ENCODE measurements around the gene ATG12. TPM values are rescaled to one million over a fixed set of nuclear protein-coding genes. Genes with fewer than 3 reads are reported as not detected.
A peak's percentile ranks its signal among the peaks of the same experiment; 100 is the strongest.

ATG12 gene
- total and polyA plus RNA-seq, 2 of the 13 experiments (the other 11 are each of a cell fraction or from before 2014, with no cell fraction given), result 46.4 to 58.1 TPM

- no peak for ATAC-seq
- Histone ChIP-seq H3K9ac (ENCODE audit: insufficient read depth, low read depth, low read length) (no peak overlapping the region), H4K20me1 (ENCODE audit: insufficient read depth, low read length) (peaks cover 12% of the 10 kb centered on the region), H3K9me3 (ENCODE audit: low read length) (peaks cover 9% of the 10 kb centered on the region; the same call in 1 of the 2 replicates), H3K36me3 (replicated peaks in 1 of 2; ENCODE audit: control insufficient read depth in 1 of 2, insufficient read depth in 2 of 2, low read length in 2 of 2) (no peaks in the 10 kb centered on the region; a peak in 1 of 5 replicates), H3K27me3 (ENCODE audit: control insufficient read depth in 1 of 2, insufficient read depth in 2 of 2, low read length in 2 of 2) (no peaks in the 10 kb centered on the region), H3K27ac (ENCODE audit: extremely low read length, insufficient read depth, low read length) (no peak overlapping the region), H3K4me1 (ENCODE audit: insufficient read depth, low read length) (peaks cover 32% of the 10 kb centered on the region), H3K4me2 (ENCODE audit: low read depth, low read length) (no peak overlapping the region), H3K4me3 (replicated peaks in 1 of 3; ENCODE audit: insufficient read depth in 1 of 3, low read depth in 2 of 3, low read length in 3 of 3) (no peak overlapping the region), H2AFZ (ENCODE audit: low read length) (no peak overlapping the region), H3K79me2 (ENCODE audit: insufficient read depth, low read length) (peaks cover 91% of the 10 kb centered on the region)
- intact Hi-C loops (cut with micrococcal nuclease; ENCODE audit: unreplicated experiment) (no loop called here), in situ Hi-C loops (cut with HindIII; ENCODE audit: extremely low pct_ligation_motif_present, low pct_unique_long_range_greater_than_20kb) (no loop called here)
- ChIA-PET CTCF (ENCODE audit: low intra/inter-chr PET ratio, low total read pairs) (no interaction called here), POLR2A (no interaction called here)
- TF ChIP-seq ZBTB33 (CRISPR knock-in tag; IDR thresholded peaks at IDR 0.05) (no peak), ZNF576 (CRISPR knock-in tag; IDR thresholded peaks at IDR 0.05) (no peak), MAFF (IDR thresholded peaks at IDR 0.05; ENCODE audit: low read depth, low read length) (peak; percentile 75), MAFK (conservative IDR thresholded peaks at IDR 0.05 in 1 of 2, IDR thresholded peaks at IDR 0.05 in 1 of 2; ENCODE audit: low read length in 2 of 2) (peak; percentile 79 to 87)
- no peak for DNase-seq (ENCODE audit: low spot score)
- no TSS peak for BruUV-seq (replicated peaks)
- no peak for FAIRE-seq
- 96% methylated on average over 3 of the region's 3 CpGs for WGBS (ENCODE audit: low lambda C conversion rate)
Measured at GRCh38 chr5:115854139-115854538, 12.8 kb upstream of the ATG12 start.

- H4K20me1 ChIP-seq (ENCODE audit: insufficient read depth, low read length), result peaks cover 7% of the 10 kb centered on the region
- H2AFZ ChIP-seq (ENCODE audit: low read length), result no peak overlapping the region
- intact Hi-C loops (cut with micrococcal nuclease; ENCODE audit: unreplicated experiment), result no loop called here
- peaks cover 9% of the 10 kb centered on the region; the same call in 1 of the 2 replicates for H3K9me3 ChIP-seq (ENCODE audit: low read length)
- DNase-seq (ENCODE audit: low spot score) (no peak), ATAC-seq (peak; percentile 75), FAIRE-seq (no peak)
- BruUV-seq (replicated peaks), result no TSS peak
- H3K27me3 ChIP-seq (ENCODE audit: control insufficient read depth in 1 of 2, insufficient read depth in 2 of 2, low read length in 2 of 2), result no peaks in the 10 kb centered on the region
- WGBS (ENCODE audit: low lambda C conversion rate), result 91% methylated on average over 4 of the region's 4 CpGs
- no peaks in the 10 kb centered on the region; a peak in 1 of 5 replicates for H3K36me3 ChIP-seq (replicated peaks in 1 of 2; ENCODE audit: control insufficient read depth in 1 of 2, insufficient read depth in 2 of 2, low read length in 2 of 2)
- ChIA-PET POLR2A (no interaction called here), CTCF (ENCODE audit: low intra/inter-chr PET ratio, low total read pairs) (no interaction called here)
- no peak overlapping the region for H3K4me3 ChIP-seq (replicated peaks in 1 of 3; ENCODE audit: insufficient read depth in 1 of 3, low read depth in 2 of 3, low read length in 3 of 3)
- H3K4me1 ChIP-seq (ENCODE audit: insufficient read depth, low read length), result peaks cover 46% of the 10 kb centered on the region
- no peak overlapping the region for H3K9ac ChIP-seq (ENCODE audit: insufficient read depth, low read depth, low read length)
- no peak overlapping the region for H3K27ac ChIP-seq (ENCODE audit: extremely low read length, insufficient read depth, low read length)
- peaks cover 93% of the 10 kb centered on the region for H3K79me2 ChIP-seq (ENCODE audit: insufficient read depth, low read length)
- peak overlapping the region; percentile 25; the same call in 1 of the 2 replicates for H3K4me2 ChIP-seq (ENCODE audit: low read depth, low read length)
- in situ Hi-C loops (cut with HindIII; ENCODE audit: extremely low pct_ligation_motif_present, low pct_unique_long_range_greater_than_20kb), result no loop called here
- TF ChIP-seq CBX2 (IDR thresholded peaks at IDR 0.05; ENCODE audit: low read depth, low read length), result no peak
- no peak for TF ChIP-seq CBX2 (CRISPR knock-in tag; IDR thresholded peaks at IDR 0.05; ENCODE audit: low read depth)
- TF ChIP-seq HNF1A (IDR thresholded peaks at IDR 0.05; ENCODE audit: low read depth), result peak; percentile 47; the same call in 1 of the 2 replicates
- no peak for TF ChIP-seq HNF1A (CRISPR knock-in tag; IDR thresholded peaks at IDR 0.05; ENCODE audit: borderline replicate concordance)
- TF ChIP-seq E2F2 (CRISPR knock-in tag; IDR thresholded peaks at IDR 0.05; ENCODE audit: borderline replicate concordance), result no peak
Measured at GRCh38 chr5:115850744-115851416, 9.5 kb upstream of the ATG12 start.

All from HepG2 (cell line).